ENCODE measurements around the gene ZNF860.

The ZNF860 gene

DNA sequence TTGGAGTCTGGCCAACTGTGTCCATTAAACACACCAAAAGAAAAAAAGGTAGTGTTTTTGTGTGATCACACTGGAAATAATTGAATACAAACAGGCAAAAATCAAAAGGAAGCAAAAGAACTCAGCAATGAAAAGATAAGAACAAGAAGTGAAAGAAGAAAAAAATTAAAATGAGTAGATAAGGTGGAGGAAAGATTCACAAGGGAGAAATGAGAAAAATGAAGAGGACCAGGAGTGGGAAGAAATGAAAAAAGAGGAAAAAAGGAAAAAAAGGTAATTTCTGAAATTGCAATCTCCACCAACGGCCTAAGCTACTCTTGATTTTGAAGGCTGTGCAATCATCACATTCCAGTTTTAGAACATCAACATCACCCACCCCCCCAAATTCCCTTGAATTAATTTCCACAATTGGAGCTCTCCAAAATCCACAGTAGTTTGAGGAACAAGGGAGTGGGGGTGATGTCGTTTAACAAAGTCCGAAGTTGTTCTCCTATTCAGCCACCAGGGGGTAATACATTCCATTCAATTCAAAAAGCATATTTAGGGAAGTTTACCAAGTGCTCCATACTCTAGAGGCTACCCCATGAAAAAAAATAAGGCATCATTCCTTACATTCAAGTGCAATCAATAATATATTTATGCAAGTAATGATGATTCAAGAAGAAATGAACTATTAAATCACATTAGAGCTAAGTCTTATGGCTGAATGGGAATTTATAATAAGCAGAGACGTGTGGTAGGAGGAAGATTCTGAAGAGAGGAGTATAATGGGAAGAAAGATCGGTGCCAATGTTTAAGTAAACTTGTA is 37.4 kb downstream of the ZNF860 start:
- H3K4me3 ChIP-seq (ENCODE audit: low read length): no peak overlapping the region
- peak; percentile 69 for TF ChIP-seq CTCF (IDR thresholded peaks at IDR 0.05; ENCODE audit: insufficient read depth, low read depth, low read length, missing control alignments)
- peak; percentile 62 for DNase-seq (ENCODE audit: low read depth)

DNA sequence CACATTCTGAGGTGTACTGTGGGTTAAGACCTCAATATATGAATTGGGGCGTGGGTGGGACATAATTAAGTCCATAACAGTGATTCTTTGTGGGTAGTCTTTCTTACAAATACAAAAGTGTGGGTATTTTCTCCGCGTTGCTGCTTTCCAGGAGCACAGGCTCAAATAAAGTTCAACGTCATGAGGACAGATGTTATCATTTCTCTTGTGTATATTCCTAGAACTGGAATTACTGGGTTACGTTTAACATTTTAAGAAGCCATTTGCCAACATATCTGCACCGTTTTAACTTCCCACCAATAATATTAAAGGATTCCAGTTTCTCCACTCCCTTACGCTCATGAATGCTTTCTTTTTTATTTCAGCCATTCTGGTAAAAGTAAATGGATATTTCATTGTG is 39.6 kb downstream of the ZNF860 start:
- DNase-seq (ENCODE audit: low read depth): no peak
- no peak overlapping the region for H3K4me3 ChIP-seq (ENCODE audit: low read length)
- no peak for TF ChIP-seq CTCF (IDR thresholded peaks at IDR 0.05; ENCODE audit: insufficient read depth, low read depth, low read length, missing control alignments)

GRCh38 chr3:32021748-32022147 is 40.2 kb downstream of the ZNF860 start:
- TF ChIP-seq CTCF (IDR thresholded peaks at IDR 0.05; ENCODE audit: insufficient read depth, low read depth, low read length, missing control alignments): no peak
- DNase-seq (ENCODE audit: low read depth): no peak
- H3K4me3 ChIP-seq (ENCODE audit: low read length): no peak overlapping the region

GRCh38 chr3:32022947-32023346 is 41.4 kb downstream of the ZNF860 start:
- DNase-seq (ENCODE audit: low read depth): no peak
- TF ChIP-seq CTCF (IDR thresholded peaks at IDR 0.05; ENCODE audit: insufficient read depth, low read depth, low read length, missing control alignments): no peak
- H3K4me3 ChIP-seq (ENCODE audit: low read length): no peak overlapping the region

GRCh38 chr3:32026593-32026992 is 45.0 kb downstream of the ZNF860 start:
- no peak for TF ChIP-seq CTCF (IDR thresholded peaks at IDR 0.05; ENCODE audit: insufficient read depth, low read depth, low read length, missing control alignments)
- no peak for DNase-seq (ENCODE audit: low read depth)
- no peak overlapping the region for H3K4me3 ChIP-seq (ENCODE audit: low read length)

DNA sequence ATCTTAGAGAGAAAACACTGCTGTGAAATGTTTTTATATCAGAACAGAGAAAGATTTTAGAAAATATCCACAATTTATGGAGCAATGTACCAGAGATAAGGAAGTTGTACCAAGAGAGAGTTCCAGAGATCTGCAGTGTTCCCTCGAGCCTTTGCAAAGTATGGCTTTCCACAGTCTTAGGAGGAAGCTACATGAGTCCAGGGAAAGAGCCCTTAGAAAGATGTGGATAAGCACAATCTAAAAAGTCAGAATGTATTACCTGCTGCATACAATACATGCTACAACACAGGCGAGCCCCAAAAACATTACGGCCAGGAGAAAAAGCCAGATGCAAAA is 56.4 kb downstream of the ZNF860 start:
- no peak for DNase-seq (ENCODE audit: low read depth)
- TF ChIP-seq CTCF (IDR thresholded peaks at IDR 0.05; ENCODE audit: insufficient read depth, low read depth, low read length, missing control alignments): no peak
- no peak overlapping the region for H3K4me3 ChIP-seq (ENCODE audit: low read length)

- H3K4me3 ChIP-seq (ENCODE audit: low read length): no peak overlapping the region
- DNase-seq (ENCODE audit: low read depth): no peak
- TF ChIP-seq CTCF (IDR thresholded peaks at IDR 0.05; ENCODE audit: insufficient read depth, low read depth, low read length, missing control alignments): no peak
Measured at GRCh38 chr3:32041316-32041715, 59.8 kb downstream of the ZNF860 start.
